HCT116 (cell line): ENCODE measurements around the gene A3GALT2.

Experiments
- CTCF ChIP-seq, 3 experiments: fragments of 200-600 bp in 1 of 3; sonication (generic) in 1 of 3; IDR thresholded peaks in 2 of 3; conservative IDR thresholded peaks in 1 of 3; 2 replicates each; pipeline ENCODE4 v1.5.1; 2012 to 2017; ENCODE audit warnings: low read depth in 2 of 3, low read length in 2 of 3, antibody characterized with exemption in 1 of 3, borderline replicate concordance in 1 of 3, control low read depth in 1 of 3, mild to moderate bottlenecking in 1 of 3, mixed read lengths in 1 of 3, mixed run types in 1 of 3, moderate library complexity in 1 of 3; ENCODE audit not compliant: insufficient read depth in 1 of 3
- POLR2A ChIP-seq: IDR thresholded peaks from 2 replicates; pipeline ENCODE4 v1.7.0; 2011; ENCODE audit warnings: borderline replicate concordance; ENCODE audit not compliant: insufficient read depth, insufficient read length; ENCODE audit errors: extremely low read depth
- POLR2AphosphoS5 ChIP-seq: IDR thresholded peaks from 2 replicates; pipeline ENCODE4 v1.6.1; 2011; ENCODE audit warnings: mild to moderate bottlenecking, low read depth, low read length, moderate library complexity
- ZNF274 ChIP-seq: fragments of 200-500 bp; sonication (Bioruptor generic); IDR thresholded peaks from 2 replicates; pipeline ENCODE4 v1.6.1; 2014; ENCODE audit warnings: mild to moderate bottlenecking, low read depth, low read length, inconsistent platforms

GRCh38 chr1:33265780-33266605 is 54.9 kb downstream of the A3GALT2 start:
- TF ChIP-seq CTCF (IDR thresholded peaks at IDR 0.05 in 2 of 3, conservative IDR thresholded peaks at IDR 0.05 in 1 of 3; ENCODE audit: borderline replicate concordance in 1 of 3, insufficient read depth in 1 of 3, low read depth in 2 of 3, low read length in 2 of 3) = no peak
- TF ChIP-seq ZNF274 = no peak
- TF ChIP-seq POLR2A = no peak
- no peak for TF ChIP-seq POLR2AphosphoS5
